MM.1S (cell line): ENCODE measurements around the gene PLCB4.

Experiments used
- DNase-seq: peaks from one replicate; pipeline ENCODE4 v3.0.0-alpha.2; 2015
- H2AFZ ChIP-seq: fragments of 300-600 bp; sonication (generic); 2 replicates; pipeline ENCODE4 v1.6.0; 2016; ENCODE audit warnings: antibody characterized with exemption, low read length
- H3F3A ChIP-seq: fragments of 300-600 bp; sonication (generic); 2 replicates; pipeline ENCODE4 v1.6.1; 2016; ENCODE audit warnings: mild to moderate bottlenecking, antibody characterized with exemption, low read length, moderate library complexity, mixed read lengths; ENCODE audit not compliant: insufficient read depth
- H3K27ac ChIP-seq: fragments of 300-600 bp; sonication (generic); 2 replicates; pipeline ENCODE4 v1.5.1; 2016; ENCODE audit warnings: mild to moderate bottlenecking, low read length
- H3K27me3 ChIP-seq: fragments of 300-600 bp; sonication (generic); replicated peaks from 2 replicates; pipeline ENCODE4 v1.6.0; 2016; ENCODE audit warnings: low read length; ENCODE audit not compliant: insufficient read depth
- H3K36me3 ChIP-seq: fragments of 300-600 bp; sonication (generic); replicated peaks from 2 replicates; pipeline ENCODE4 v1.6.1; 2016; ENCODE audit warnings: mild to moderate bottlenecking, low read length, mixed read lengths; ENCODE audit not compliant: insufficient read depth
- H3K4me1 ChIP-seq: fragments of 300-600 bp; sonication (generic); 2 replicates; pipeline ENCODE4 v1.6.1; 2016; ENCODE audit warnings: low read length, mixed read lengths
- H3K4me2 ChIP-seq: fragments of 300-600 bp; sonication (generic); 2 replicates; pipeline ENCODE4 v1.6.0; 2016; ENCODE audit warnings: low read depth, low read length
- H3K4me3 ChIP-seq: fragments of 300-600 bp; sonication (generic); 2 replicates; pipeline ENCODE4 v1.5.1; 2016; ENCODE audit warnings: low read length, mixed read lengths
- H3K79me2 ChIP-seq: fragments of 300-600 bp; sonication (generic); 2 replicates; pipeline ENCODE4 v1.6.1; 2016; ENCODE audit warnings: mixed run types, low read length, mixed read lengths
- H3K9ac ChIP-seq: fragments of 300-600 bp; sonication (generic); 2 replicates; pipeline ENCODE4 v1.6.1; 2016; ENCODE audit warnings: low read length, mixed read lengths
- H3K9me2 ChIP-seq: fragments of 300-600 bp; sonication (generic); replicated peaks from 2 replicates; pipeline ENCODE4 v1.6.1; 2016; ENCODE audit warnings: mild to moderate bottlenecking, low read length, mixed read lengths; ENCODE audit not compliant: insufficient read depth
- H3K9me3 ChIP-seq: fragments of 300-600 bp; sonication (generic); replicated peaks from 2 replicates; pipeline ENCODE4 v1.6.1; 2016; ENCODE audit warnings: mild to moderate bottlenecking, low read length, mixed read lengths; ENCODE audit not compliant: insufficient read depth
- H4K20me1 ChIP-seq: fragments of 300-600 bp; sonication (generic); 2 replicates; pipeline ENCODE4 v1.6.1; 2016; ENCODE audit warnings: mild to moderate bottlenecking, low read length, moderate library complexity, mixed read lengths; ENCODE audit not compliant: insufficient read depth
- EZH2 ChIP-seq: fragments of 300-600 bp; sonication (generic); optimal IDR thresholded peaks from 2 replicates; pipeline ENCODE3; 2017; ENCODE audit warnings: low read depth, mild to moderate bottlenecking, antibody characterized with exemption, low read length, mixed read lengths
- EZH2phosphoT487 ChIP-seq: fragments of 300-600 bp; sonication (generic); IDR thresholded peaks from 2 replicates; pipeline ENCODE4 v1.6.1; 2018; ENCODE audit warnings: antibody characterized with exemption, low read length
- TF ChIP-seq, protein P1 (sequence below): fragments of 300-600 bp; sonication (generic); IDR thresholded peaks from 2 replicates; pipeline ENCODE4 v1.5.1; 2016; ENCODE audit warnings: antibody characterized with exemption, low read length, mixed read lengths

Gene PLCB4

DNA sequence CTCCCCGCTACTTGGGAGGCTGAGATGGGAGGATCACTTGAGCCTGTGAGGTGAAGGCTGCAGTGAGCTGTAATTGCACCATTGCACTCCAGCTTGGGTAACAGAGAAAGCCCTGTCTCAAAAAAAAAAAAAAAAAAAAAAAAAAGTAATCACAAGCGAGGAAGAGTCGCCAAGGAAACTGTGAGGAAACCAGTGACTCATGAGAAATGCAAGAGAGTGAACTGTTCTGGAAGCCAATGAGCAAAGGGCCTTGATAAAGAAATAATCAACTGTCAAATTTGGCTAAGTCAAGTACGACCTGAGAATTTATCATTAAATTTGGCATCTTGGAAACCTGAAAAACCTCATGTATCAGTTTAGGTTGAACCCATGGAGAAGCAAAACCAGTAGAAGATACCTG lies 429.4 kb downstream of the PLCB4 start:
- H3K9me2 ChIP-seq = no peaks in the 10 kb centered on the region

DNA sequence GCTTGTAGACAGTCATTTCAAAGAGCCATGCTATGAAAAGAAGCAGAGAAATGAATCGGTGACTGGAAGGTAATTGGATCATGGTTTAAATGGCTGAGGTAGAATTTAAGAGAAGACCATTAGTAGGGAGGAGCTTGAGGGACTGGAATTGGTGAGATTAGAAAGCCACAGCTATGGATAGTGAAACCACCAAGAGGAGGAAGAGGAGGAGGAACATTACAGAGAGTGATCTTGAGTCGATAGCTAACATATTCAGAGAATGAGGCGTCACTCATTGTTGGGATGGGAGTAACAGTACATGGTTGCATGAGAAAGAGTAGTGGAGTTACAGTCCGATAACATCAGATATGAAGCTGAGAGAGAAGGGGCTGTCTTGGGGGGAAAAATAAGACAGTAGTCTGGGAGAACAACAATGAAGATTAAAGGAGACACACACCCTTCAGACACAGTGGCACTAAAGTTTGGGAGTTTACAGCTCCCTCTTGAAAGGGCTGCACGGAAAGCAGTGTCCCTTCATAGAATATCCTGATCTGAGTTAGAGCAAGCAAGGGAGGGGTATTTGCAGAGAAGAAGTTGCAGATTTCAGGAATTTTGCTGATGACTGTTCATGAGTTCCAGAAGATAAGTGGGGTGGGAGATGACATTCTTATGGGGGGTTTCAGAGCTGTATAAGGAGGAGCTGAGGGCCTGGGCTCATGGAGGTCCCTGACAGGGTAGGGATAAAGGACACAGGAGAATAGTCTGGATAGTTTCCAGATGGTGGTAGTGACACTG lies 430.4 kb downstream of the PLCB4 start:
- Histone ChIP-seq H3K36me3 (no peaks in the 10 kb centered on the region), H3K9me3 (no peaks in the 10 kb centered on the region), H2AFZ (no peak overlapping the region), H3K4me1 (peaks cover 32% of the 10 kb centered on the region), H3K79me2 (no peaks in the 10 kb centered on the region), H3K9ac (no peak overlapping the region), H3K27me3 (no peaks in the 10 kb centered on the region), H3K9me2 (no peaks in the 10 kb centered on the region), H3K4me2 (no peak overlapping the region; the same call in 1 of the 2 replicates), H3K4me3 (no peak overlapping the region), H3K27ac (no peak overlapping the region; the same call in 1 of the 2 replicates), H3F3A (no peaks in the 10 kb centered on the region), H4K20me1 (no peaks in the 10 kb centered on the region)
- no peak for DNase-seq
- TF ChIP-seq EZH2 (no peak), EZH2phosphoT487 (no peak)
- TF ChIP-seq, protein P1, sequence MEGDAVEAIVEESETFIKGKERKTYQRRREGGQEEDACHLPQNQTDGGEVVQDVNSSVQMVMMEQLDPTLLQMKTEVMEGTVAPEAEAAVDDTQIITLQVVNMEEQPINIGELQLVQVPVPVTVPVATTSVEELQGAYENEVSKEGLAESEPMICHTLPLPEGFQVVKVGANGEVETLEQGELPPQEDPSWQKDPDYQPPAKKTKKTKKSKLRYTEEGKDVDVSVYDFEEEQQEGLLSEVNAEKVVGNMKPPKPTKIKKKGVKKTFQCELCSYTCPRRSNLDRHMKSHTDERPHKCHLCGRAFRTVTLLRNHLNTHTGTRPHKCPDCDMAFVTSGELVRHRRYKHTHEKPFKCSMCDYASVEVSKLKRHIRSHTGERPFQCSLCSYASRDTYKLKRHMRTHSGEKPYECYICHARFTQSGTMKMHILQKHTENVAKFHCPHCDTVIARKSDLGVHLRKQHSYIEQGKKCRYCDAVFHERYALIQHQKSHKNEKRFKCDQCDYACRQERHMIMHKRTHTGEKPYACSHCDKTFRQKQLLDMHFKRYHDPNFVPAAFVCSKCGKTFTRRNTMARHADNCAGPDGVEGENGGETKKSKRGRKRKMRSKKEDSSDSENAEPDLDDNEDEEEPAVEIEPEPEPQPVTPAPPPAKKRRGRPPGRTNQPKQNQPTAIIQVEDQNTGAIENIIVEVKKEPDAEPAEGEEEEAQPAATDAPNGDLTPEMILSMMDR = no peak

More for the DNA sequence above, 429.4 kb downstream of the PLCB4 start:
- H3K9ac ChIP-seq = no peak overlapping the region
- H3K9me3 ChIP-seq = no peaks in the 10 kb centered on the region
- DNase-seq = no peak
- TF ChIP-seq EZH2phosphoT487 (no peak), EZH2 (no peak)
- TF ChIP-seq, protein P1 = no peak
- no peaks in the 10 kb centered on the region for H3K27me3 ChIP-seq
- peaks cover 26% of the 10 kb centered on the region for H3K4me1 ChIP-seq
- H4K20me1 ChIP-seq = no peaks in the 10 kb centered on the region
- H3K4me3 ChIP-seq = no peak overlapping the region
- no peaks in the 10 kb centered on the region for H3F3A ChIP-seq
- no peaks in the 10 kb centered on the region for H3K36me3 ChIP-seq
- no peak overlapping the region for H2AFZ ChIP-seq
- H3K4me2 ChIP-seq = no peak overlapping the region
- no peaks in the 10 kb centered on the region for H3K79me2 ChIP-seq
- H3K27ac ChIP-seq = no peak overlapping the region

DNA sequence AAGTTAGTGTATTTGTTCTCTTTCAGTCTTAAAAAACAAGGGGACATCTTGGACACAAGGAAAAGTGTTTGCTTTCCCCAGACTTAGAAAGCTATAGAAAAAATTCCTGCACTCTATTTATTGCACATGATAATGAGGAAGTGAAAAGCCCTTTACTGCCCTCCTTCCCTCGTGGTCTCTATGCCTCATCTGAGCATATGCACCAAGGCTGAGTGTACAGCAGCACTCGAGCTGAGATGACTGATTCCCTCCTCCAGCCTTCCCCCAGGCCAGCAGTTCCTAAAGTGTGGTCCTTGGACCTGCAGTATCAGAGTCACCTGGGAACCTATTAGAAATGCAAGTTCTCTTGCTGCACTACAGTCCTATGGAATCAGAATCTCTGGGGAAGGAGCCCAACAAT lies 431.2 kb downstream of the PLCB4 start:
- no peak overlapping the region for H3K4me3 ChIP-seq
- peak overlapping the region; percentile 13; the same call in 1 of the 2 replicates for H3K27ac ChIP-seq
- TF ChIP-seq EZH2phosphoT487 (no peak), EZH2 (no peak)
- TF ChIP-seq, protein P1 = no peak
- H3K36me3 ChIP-seq = no peaks in the 10 kb centered on the region
- H3K9ac ChIP-seq = no peak overlapping the region
- DNase-seq = peak; percentile 32
- H2AFZ ChIP-seq = no peak overlapping the region
- no peaks in the 10 kb centered on the region for H3K27me3 ChIP-seq
- peaks cover 35% of the 10 kb centered on the region for H3K4me1 ChIP-seq
- peak overlapping the region; percentile 7; the same call in 1 of the 2 replicates for H3K4me2 ChIP-seq
- no peaks in the 10 kb centered on the region for H3K9me2 ChIP-seq
- no peaks in the 10 kb centered on the region for H3K9me3 ChIP-seq
- H3F3A ChIP-seq = no peaks in the 10 kb centered on the region
- no peaks in the 10 kb centered on the region for H3K79me2 ChIP-seq
- no peaks in the 10 kb centered on the region for H4K20me1 ChIP-seq
